Glutamatergic neuron (in vitro differentiated cells): ENCODE results near the gene KIF1B. TPM values are rescaled to one million over a fixed set of nuclear protein-coding genes. Genes with fewer than 3 reads are reported as not detected.

Experiments
- DNase-seq: peaks from one replicate; pipeline ENCODE4 v3.0.0; 2022
- H3K27ac Mint-ChIP-seq: one replicate; pipeline ENCODE4 v1.8.0; 2020; ENCODE audit warnings: mild to moderate bottlenecking, mixed read lengths, inconsistent platforms; ENCODE audit not compliant: unreplicated experiment
- H3K27me3 Mint-ChIP-seq: one replicate; pipeline ENCODE4 v1.8.0; 2020; ENCODE audit warnings: mild to moderate bottlenecking, moderate library complexity, mixed read lengths, inconsistent platforms; ENCODE audit not compliant: unreplicated experiment
- H3K36me3 Mint-ChIP-seq: one replicate; pipeline ENCODE4 v1.8.0; 2020; ENCODE audit warnings: mild to moderate bottlenecking, mixed read lengths, inconsistent platforms; ENCODE audit not compliant: unreplicated experiment
- H3K4me1 Mint-ChIP-seq: one replicate; pipeline ENCODE4 v1.8.0; 2020; ENCODE audit warnings: mild to moderate bottlenecking, low read depth, mixed read lengths, inconsistent platforms; ENCODE audit not compliant: unreplicated experiment
- H3K4me3 Mint-ChIP-seq: one replicate; pipeline ENCODE4 v1.8.0; 2020; ENCODE audit warnings: mild to moderate bottlenecking, mixed read lengths, inconsistent platforms; ENCODE audit not compliant: unreplicated experiment
- H3K9me3 Mint-ChIP-seq: one replicate; pipeline ENCODE4 v1.8.0; 2020; ENCODE audit warnings: mild to moderate bottlenecking, moderate library complexity, mixed read lengths, inconsistent platforms; ENCODE audit not compliant: unreplicated experiment
- CTCF ChIP-seq: fragments of 200-600 bp; sonication (generic); IDR thresholded peaks from one replicate; pipeline ENCODE4 v1.5.0; 2021; ENCODE audit not compliant: partially characterized antibody, unreplicated experiment
- total RNA-seq: library from RNA; stranded (reverse); fragmentation: NEBNext Ultra II Directional; extraction: Animal tissue kit (Norgen Biotek cat#: 25700); gene quantifications from one replicate; pipeline ENCODE4 v1.2.1, GENCODE V29; 2021; ENCODE audit not compliant: unreplicated experiment

The KIF1B gene
- total RNA-seq, 1 donor from 2014 or later = 261 TPM

GRCh38 chr1:10207810-10208209 is 2.6 kb upstream of the KIF1B start:
- Mint-ChIP-seq H3K4me3 (no peak overlapping the region), H3K36me3 (no peaks in the 10 kb centered on the region), H3K27ac (no peak overlapping the region), H3K9me3 (peaks cover 7% of the 10 kb centered on the region), H3K27me3 (peaks cover 14% of the 10 kb centered on the region), H3K4me1 (peaks cover 5% of the 10 kb centered on the region)
- no peak for DNase-seq
- no peak for TF ChIP-seq CTCF

- TF ChIP-seq CTCF = no peak
- H3K27ac Mint-ChIP-seq = no peak overlapping the region
- H3K9me3 Mint-ChIP-seq = peaks cover 7% of the 10 kb centered on the region
- H3K36me3 Mint-ChIP-seq = no peaks in the 10 kb centered on the region
- H3K27me3 Mint-ChIP-seq = peaks cover 14% of the 10 kb centered on the region
- H3K4me3 Mint-ChIP-seq = no peak overlapping the region
- H3K4me1 Mint-ChIP-seq = peaks cover 9% of the 10 kb centered on the region
- no peak for DNase-seq
Observed at GRCh38 chr1:10208537-10208936, 1.8 kb upstream of the KIF1B start.

GRCh38 chr1:10209590-10209904 is 823 bp upstream of the KIF1B start:
- Mint-ChIP-seq H3K4me1 (peaks cover 13% of the 10 kb centered on the region), H3K4me3 (peak overlapping the region; percentile 90), H3K9me3 (peaks cover 7% of the 10 kb centered on the region), H3K27me3 (peaks cover 16% of the 10 kb centered on the region), H3K27ac (peak overlapping the region; percentile 95), H3K36me3 (no peaks in the 10 kb centered on the region)
- TF ChIP-seq CTCF = no peak
- no peak for DNase-seq

GRCh38 chr1:10210841-10211804 is 753 bp downstream of the KIF1B start:
- peaks cover 7% of the 10 kb centered on the region for H3K9me3 Mint-ChIP-seq
- peaks cover 16% of the 10 kb centered on the region for H3K27me3 Mint-ChIP-seq
- no peaks in the 10 kb centered on the region for H3K36me3 Mint-ChIP-seq
- peak overlapping the region; percentile 97 for H3K27ac Mint-ChIP-seq
- TF ChIP-seq CTCF = no peak
- peak overlapping the region; percentile 92 for H3K4me3 Mint-ChIP-seq
- H3K4me1 Mint-ChIP-seq = peaks cover 13% of the 10 kb centered on the region
- DNase-seq = peak; percentile 62

- H3K4me3 Mint-ChIP-seq = peak overlapping the region; percentile 92
- peaks cover 19% of the 10 kb centered on the region for H3K4me1 Mint-ChIP-seq
- H3K27me3 Mint-ChIP-seq = peaks cover 16% of the 10 kb centered on the region
- no peaks in the 10 kb centered on the region for H3K36me3 Mint-ChIP-seq
- DNase-seq = no peak
- H3K27ac Mint-ChIP-seq = peak overlapping the region; percentile 97
- H3K9me3 Mint-ChIP-seq = peaks cover 11% of the 10 kb centered on the region
- no peak for TF ChIP-seq CTCF
Observed at GRCh38 chr1:10211805-10212410, 1.5 kb downstream of the KIF1B start.
